ENCODE data around the gene TBC1D2. TPM values are rescaled to one million over a fixed set of nuclear protein-coding genes. Genes with fewer than 3 reads are reported as not detected.
A peak's percentile ranks its signal among the peaks of the same experiment; 100 is the strongest.
"Not testable (repeated sequence)": the region's sequence is repeated elsewhere in the genome, so short reads cannot be mapped to it uniquely, and the experiment has no call there.

TBC1D2 gene
- total RNA-seq: 10 to 100 TPM; 26.0 to 28.3 TPM
- long read RNA-seq, transcript TBC1D2-205 (13 exons, 3,349 nt): major isoform, 11 of 63 reads
- long read RNA-seq, partial matches to known transcripts: 45 of 63 reads
- long read RNA-seq, other reads (novel, unspliced or antisense): 7 of 63 reads

GRCh38 chr9:98255578-98256296, at the start of gene TBC1D2:
Gene TBC1D2 (minus strand): TSS chr9:98255649. CDS start chr9:98255541, 108 bp downstream.
- intact Hi-C loops (cut with DNase I, micrococcal nuclease): loop anchor here (5.0 to 10.0 kb wide), 3 partner anchors 51 to 333 kb away; partner anchors contain the start of gene TRMO (in 1 of the 2)

GRCh38 chr9:98304381-98304780, 48.9 kb upstream of the TBC1D2 start:
- intact Hi-C loops (cut with DNase I, micrococcal nuclease): no loop called here
- no peak for ATAC-seq

More at GRCh38 chr9:98255578-98256296, at the start of gene TBC1D2:
- ATAC-seq (peak; percentile 93), DNase-seq (peak; percentile 96 to 98)

GRCh38 chr9:98303633-98304125, 48.2 kb upstream of the TBC1D2 start:
- DNase-seq: no peak
- no peak for ATAC-seq
- intact Hi-C loops (cut with DNase I, micrococcal nuclease): no loop called here

More at GRCh38 chr9:98304381-98304780, 48.9 kb upstream of the TBC1D2 start:
- no peak for DNase-seq

GRCh38 chr9:98302938-98303632, 47.6 kb upstream of the TBC1D2 start:
- intact Hi-C loops (cut with DNase I, micrococcal nuclease): no loop called here
- DNase-seq: no peak

GRCh38 chr9:98302150-98302549, 46.7 kb upstream of the TBC1D2 start:
- intact Hi-C loops (cut with DNase I, micrococcal nuclease): no loop called here
- no peak for ATAC-seq
- no peak for DNase-seq

More at GRCh38 chr9:98302938-98303632, 47.6 kb upstream of the TBC1D2 start:
- ATAC-seq: no peak

GRCh38 chr9:98300611-98301010, 45.2 kb upstream of the TBC1D2 start:
- intact Hi-C loops (cut with DNase I, micrococcal nuclease): no loop called here
- ATAC-seq (no peak), DNase-seq (no peak)

GRCh38 chr9:98298476-98298875, 43.0 kb upstream of the TBC1D2 start:
- intact Hi-C loops (cut with DNase I, micrococcal nuclease): no loop called here
- DNase-seq: no peak
- no peak for ATAC-seq

GRCh38 chr9:98295824-98296223, 40.4 kb upstream of the TBC1D2 start:
- ATAC-seq (no peak), DNase-seq (no peak)
- intact Hi-C loops (cut with DNase I, micrococcal nuclease): no loop called here

- ATAC-seq (peak; percentile 53), DNase-seq (no peak)
- intact Hi-C loops (cut with DNase I, micrococcal nuclease): no loop called here
These were observed 36.4 kb upstream of the TBC1D2 start for GRCh38 chr9:98291820-98292219.

GRCh38 chr9:98290411-98290810, 35.0 kb upstream of the TBC1D2 start:
- DNase-seq (no peak), ATAC-seq (no peak)
- intact Hi-C loops (cut with DNase I, micrococcal nuclease): no loop called here

GRCh38 chr9:98289614-98290201, 34.3 kb upstream of the TBC1D2 start:
- DNase-seq: no peak
- ATAC-seq: no peak

GRCh38 chr9:98288881-98289280, 33.4 kb upstream of the TBC1D2 start:
- ATAC-seq (peak; percentile 94), DNase-seq (peak; percentile 39 to 46)
- intact Hi-C loops (cut with DNase I, micrococcal nuclease): no loop called here

More at GRCh38 chr9:98289614-98290201, 34.3 kb upstream of the TBC1D2 start:
- intact Hi-C loops (cut with DNase I, micrococcal nuclease): no loop called here

GRCh38 chr9:98287384-98287783, 31.9 kb upstream of the TBC1D2 start:
- ATAC-seq (no peak), DNase-seq (no peak)
- intact Hi-C loops (cut with DNase I, micrococcal nuclease): no loop called here

GRCh38 chr9:98285446-98285845, 30.0 kb upstream of the TBC1D2 start:
- ATAC-seq (no peak), DNase-seq (no peak)
- intact Hi-C loops (cut with DNase I, micrococcal nuclease): no loop called here

GRCh38 chr9:98284754-98285153, 29.3 kb upstream of the TBC1D2 start:
- ATAC-seq (no peak), DNase-seq (no peak)
- intact Hi-C loops (cut with DNase I, micrococcal nuclease): no loop called here

GRCh38 chr9:98283143-98283542, 27.7 kb upstream of the TBC1D2 start:
- DNase-seq; intact Hi-C loops (cut with DNase I, micrococcal nuclease); ATAC-seq: not testable (repeated sequence)

- DNase-seq (no peak), ATAC-seq (no peak)
- intact Hi-C loops (cut with DNase I, micrococcal nuclease): no loop called here
These were observed 25.8 kb upstream of the TBC1D2 start for GRCh38 chr9:98281281-98281680.

- DNase-seq (no peak), ATAC-seq (no peak)
- intact Hi-C loops (cut with DNase I, micrococcal nuclease): no loop called here
These were observed 25.1 kb upstream of the TBC1D2 start for GRCh38 chr9:98280574-98280973.

- DNase-seq (no peak), ATAC-seq (no peak)
- intact Hi-C loops (cut with DNase I, micrococcal nuclease): no loop called here
These were observed 24.7 kb upstream of the TBC1D2 start for GRCh38 chr9:98280162-98280561.

Measured in left colon (tissue), 2 donors.